ENCODE data around the gene CCKAR.

DNA sequence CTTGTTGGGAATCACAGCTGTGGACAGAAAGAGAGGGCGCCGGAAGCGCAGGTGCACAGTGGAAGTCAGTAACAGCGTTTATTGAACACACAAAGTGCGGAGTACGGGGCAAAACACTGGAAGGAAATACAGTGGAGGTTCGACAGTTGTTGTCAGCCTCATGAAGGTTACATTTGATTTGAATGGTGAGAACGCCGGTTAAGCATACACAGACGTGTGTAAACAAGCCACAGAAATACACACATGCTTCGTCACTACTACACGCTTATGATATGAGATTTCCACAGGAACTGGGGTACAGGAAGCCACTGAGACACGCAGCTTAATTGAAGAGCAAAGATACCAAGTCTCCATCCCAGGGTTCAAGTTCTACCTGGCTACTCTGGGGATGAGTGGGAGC, 12.0 kb downstream of the CCKAR start:
- TF ChIP-seq, protein P1, sequence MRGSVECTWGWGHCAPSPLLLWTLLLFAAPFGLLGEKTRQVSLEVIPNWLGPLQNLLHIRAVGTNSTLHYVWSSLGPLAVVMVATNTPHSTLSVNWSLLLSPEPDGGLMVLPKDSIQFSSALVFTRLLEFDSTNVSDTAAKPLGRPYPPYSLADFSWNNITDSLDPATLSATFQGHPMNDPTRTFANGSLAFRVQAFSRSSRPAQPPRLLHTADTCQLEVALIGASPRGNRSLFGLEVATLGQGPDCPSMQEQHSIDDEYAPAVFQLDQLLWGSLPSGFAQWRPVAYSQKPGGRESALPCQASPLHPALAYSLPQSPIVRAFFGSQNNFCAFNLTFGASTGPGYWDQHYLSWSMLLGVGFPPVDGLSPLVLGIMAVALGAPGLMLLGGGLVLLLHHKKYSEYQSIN (CRISPR knock-in tag; IDR thresholded peaks at IDR 0.05; ENCODE audit: borderline replicate concordance): no peak
- TF ChIP-seq ZNF563 (CRISPR knock-in tag; IDR thresholded peaks at IDR 0.05) (no peak), MEF2D (CRISPR knock-in tag; IDR thresholded peaks at IDR 0.05) (no peak), FOXK2 (IDR thresholded peaks at IDR 0.05) (no peak), NPAS2 (CRISPR knock-in tag; IDR thresholded peaks at IDR 0.05; ENCODE audit: borderline replicate concordance) (no peak), MAFF (IDR thresholded peaks at IDR 0.05; ENCODE audit: low read depth, low read length) (no peak), E2F1 (CRISPR knock-in tag; IDR thresholded peaks at IDR 0.05) (no peak), HDAC6 (IDR thresholded peaks at IDR 0.05; ENCODE audit: low read depth, low read length) (no peak), RAD21 (CRISPR knock-in tag; IDR thresholded peaks at IDR 0.05) (no peak)
- TF ChIP-seq, protein P2, sequence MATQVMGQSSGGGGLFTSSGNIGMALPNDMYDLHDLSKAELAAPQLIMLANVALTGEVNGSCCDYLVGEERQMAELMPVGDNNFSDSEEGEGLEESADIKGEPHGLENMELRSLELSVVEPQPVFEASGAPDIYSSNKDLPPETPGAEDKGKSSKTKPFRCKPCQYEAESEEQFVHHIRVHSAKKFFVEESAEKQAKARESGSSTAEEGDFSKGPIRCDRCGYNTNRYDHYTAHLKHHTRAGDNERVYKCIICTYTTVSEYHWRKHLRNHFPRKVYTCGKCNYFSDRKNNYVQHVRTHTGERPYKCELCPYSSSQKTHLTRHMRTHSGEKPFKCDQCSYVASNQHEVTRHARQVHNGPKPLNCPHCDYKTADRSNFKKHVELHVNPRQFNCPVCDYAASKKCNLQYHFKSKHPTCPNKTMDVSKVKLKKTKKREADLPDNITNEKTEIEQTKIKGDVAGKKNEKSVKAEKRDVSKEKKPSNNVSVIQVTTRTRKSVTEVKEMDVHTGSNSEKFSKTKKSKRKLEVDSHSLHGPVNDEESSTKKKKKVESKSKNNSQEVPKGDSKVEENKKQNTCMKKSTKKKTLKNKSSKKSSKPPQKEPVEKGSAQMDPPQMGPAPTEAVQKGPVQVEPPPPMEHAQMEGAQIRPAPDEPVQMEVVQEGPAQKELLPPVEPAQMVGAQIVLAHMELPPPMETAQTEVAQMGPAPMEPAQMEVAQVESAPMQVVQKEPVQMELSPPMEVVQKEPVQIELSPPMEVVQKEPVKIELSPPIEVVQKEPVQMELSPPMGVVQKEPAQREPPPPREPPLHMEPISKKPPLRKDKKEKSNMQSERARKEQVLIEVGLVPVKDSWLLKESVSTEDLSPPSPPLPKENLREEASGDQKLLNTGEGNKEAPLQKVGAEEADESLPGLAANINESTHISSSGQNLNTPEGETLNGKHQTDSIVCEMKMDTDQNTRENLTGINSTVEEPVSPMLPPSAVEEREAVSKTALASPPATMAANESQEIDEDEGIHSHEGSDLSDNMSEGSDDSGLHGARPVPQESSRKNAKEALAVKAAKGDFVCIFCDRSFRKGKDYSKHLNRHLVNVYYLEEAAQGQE (IDR thresholded peaks at IDR 0.05; ENCODE audit: borderline replicate concordance in 1 of 2, low read depth in 1 of 2, low read length in 2 of 2): no peak

All from HepG2 (cell line).